SW480 (cell line): ENCODE results near the gene RALGAPA2.

Experiments used
- DNase-seq: peaks from one replicate; pipeline ENCODE4 v3.0.0-alpha.2; 2016; ENCODE audit warnings: low spot score

Gene RALGAPA2

GRCh38 chr20:20462185-20462584 is 250.3 kb downstream of the RALGAPA2 start:
- DNase-seq: no peak

- no peak for DNase-seq
Measured at GRCh38 chr20:20461551-20461950, 250.9 kb downstream of the RALGAPA2 start.

- no peak for DNase-seq
Measured at GRCh38 chr20:20459726-20460125, 252.7 kb downstream of the RALGAPA2 start.

GRCh38 chr20:20457392-20458126 is 254.9 kb downstream of the RALGAPA2 start:
- no peak for DNase-seq

GRCh38 chr20:20456741-20457140 is 255.7 kb downstream of the RALGAPA2 start:
- DNase-seq: no peak

GRCh38 chr20:20455926-20456325 is 256.5 kb downstream of the RALGAPA2 start:
- no peak for DNase-seq

- no peak for DNase-seq
Measured at GRCh38 chr20:20454850-20455627, 257.4 kb downstream of the RALGAPA2 start.

- DNase-seq: no peak
Measured at GRCh38 chr20:20454367-20454766, 258.1 kb downstream of the RALGAPA2 start.

GRCh38 chr20:20452254-20452676 is 260.2 kb downstream of the RALGAPA2 start:
- no peak for DNase-seq

- no peak for DNase-seq
Measured at GRCh38 chr20:20450521-20450920, 261.9 kb downstream of the RALGAPA2 start.

GRCh38 chr20:20448881-20449280 is 263.6 kb downstream of the RALGAPA2 start:
- no peak for DNase-seq

- DNase-seq: no peak
Measured at GRCh38 chr20:20447196-20447595, 265.2 kb downstream of the RALGAPA2 start.

- no peak for DNase-seq
Measured at GRCh38 chr20:20446425-20447015, 265.9 kb downstream of the RALGAPA2 start.

GRCh38 chr20:20446001-20446400 is 266.4 kb downstream of the RALGAPA2 start:
- no peak for DNase-seq

GRCh38 chr20:20443504-20443903 is 268.9 kb downstream of the RALGAPA2 start:
- DNase-seq: peak; percentile 42

- no peak for DNase-seq
Measured at GRCh38 chr20:20442466-20442865, 270.0 kb downstream of the RALGAPA2 start.

GRCh38 chr20:20440886-20441658 is 271.4 kb downstream of the RALGAPA2 start:
- DNase-seq: peak; percentile 63

- DNase-seq: no peak
Measured at GRCh38 chr20:20440481-20440880, 272.0 kb downstream of the RALGAPA2 start.

- DNase-seq: no peak
Measured at GRCh38 chr20:20439602-20440190, 272.7 kb downstream of the RALGAPA2 start.

GRCh38 chr20:20437314-20437713 is 275.1 kb downstream of the RALGAPA2 start:
- no peak for DNase-seq

- DNase-seq: no peak
Measured at GRCh38 chr20:20436689-20437088, 275.8 kb downstream of the RALGAPA2 start.

- no peak for DNase-seq
Measured at GRCh38 chr20:20435453-20435852, 277.0 kb downstream of the RALGAPA2 start.
